HG03045 (cell line): ENCODE results near the gene DPPA5.
"Not testable (repeated sequence)": the region's sequence is repeated elsewhere in the genome, so short reads cannot be mapped to it uniquely, and the experiment has no call there.

Experiments
- ATAC-seq: cut with Tn5 transposase; IDR thresholded peaks from one replicate; pipeline ENCODE4 v1.9.1; 2021; ENCODE audit warnings: mild to moderate bottlenecking, moderate library complexity; ENCODE audit not compliant: unreplicated experiment

DPPA5 gene

DNA sequence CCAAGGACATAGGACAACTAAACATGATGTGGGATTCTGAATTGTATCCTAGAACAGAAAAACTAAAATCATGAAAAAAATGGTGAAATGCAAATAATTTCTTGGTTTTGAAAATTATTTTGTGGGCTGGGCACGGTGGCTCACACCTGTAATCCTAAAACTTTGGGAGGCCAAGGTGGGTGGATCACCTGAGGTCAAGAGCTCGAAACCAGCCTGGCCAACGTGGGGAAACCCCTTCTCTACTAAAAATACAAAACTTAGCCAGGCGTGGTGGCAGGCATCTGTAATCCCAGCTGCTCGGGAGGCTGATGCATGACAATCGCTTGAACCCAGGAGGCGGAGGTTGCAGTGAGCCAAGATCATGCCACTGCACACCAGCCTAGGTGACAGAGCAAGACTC is 50.3 kb downstream of the DPPA5 start:
- not testable (repeated sequence) for ATAC-seq
